Measurements from ENCODE around the gene SPSB3. TPM values are rescaled to one million over a fixed set of nuclear protein-coding genes. Genes with fewer than 3 reads are reported as not detected.

Gene SPSB3
- total and polyA plus RNA-seq, 2 of the 13 experiments (the other 11 are each of a cell fraction or from before 2014, with no cell fraction given): 13.2 to 21.9 TPM

DNA sequence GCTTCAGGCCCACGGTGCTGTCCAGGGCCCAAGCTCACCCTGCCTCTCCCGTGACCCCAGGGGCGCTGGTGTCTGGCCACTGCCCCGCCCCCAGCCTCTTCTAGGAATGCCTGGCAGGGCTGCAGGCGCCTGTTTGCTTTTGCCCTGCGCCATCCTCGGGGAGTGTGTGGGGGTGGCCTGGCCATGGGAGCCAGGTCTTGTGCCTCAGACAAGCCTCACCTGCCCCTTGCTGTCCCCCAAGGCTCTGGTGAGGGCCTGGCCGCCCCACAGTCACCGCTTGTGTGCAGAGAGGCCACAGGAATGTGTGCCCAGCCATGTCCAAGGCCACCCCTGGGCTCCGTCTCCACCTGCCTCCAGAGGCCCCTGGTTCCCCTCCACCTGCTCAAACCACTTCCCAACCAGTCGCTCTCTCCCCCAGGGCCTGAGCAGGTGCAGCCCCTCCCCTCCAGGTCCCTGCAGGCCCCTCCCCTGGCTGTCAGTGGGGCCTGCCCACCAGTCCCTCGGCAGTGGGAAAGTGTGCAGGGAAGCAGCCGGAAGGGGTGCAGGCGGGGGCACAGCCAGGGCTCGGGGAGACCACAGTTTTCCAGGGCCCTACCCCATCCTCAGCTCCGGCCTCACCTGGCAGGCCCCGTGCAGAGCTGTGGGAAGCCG is 12.0 kb upstream of the SPSB3 start (continued):
- peak; percentile 34 to 48; a peak in 3 of 4 replicates for TF ChIP-seq NR2F1 (CRISPR knock-in tag; IDR thresholded peaks at IDR 0.05)
- no peak for TF ChIP-seq MAFG (CRISPR knock-in tag; IDR thresholded peaks at IDR 0.05)
- TF ChIP-seq, protein P1, sequence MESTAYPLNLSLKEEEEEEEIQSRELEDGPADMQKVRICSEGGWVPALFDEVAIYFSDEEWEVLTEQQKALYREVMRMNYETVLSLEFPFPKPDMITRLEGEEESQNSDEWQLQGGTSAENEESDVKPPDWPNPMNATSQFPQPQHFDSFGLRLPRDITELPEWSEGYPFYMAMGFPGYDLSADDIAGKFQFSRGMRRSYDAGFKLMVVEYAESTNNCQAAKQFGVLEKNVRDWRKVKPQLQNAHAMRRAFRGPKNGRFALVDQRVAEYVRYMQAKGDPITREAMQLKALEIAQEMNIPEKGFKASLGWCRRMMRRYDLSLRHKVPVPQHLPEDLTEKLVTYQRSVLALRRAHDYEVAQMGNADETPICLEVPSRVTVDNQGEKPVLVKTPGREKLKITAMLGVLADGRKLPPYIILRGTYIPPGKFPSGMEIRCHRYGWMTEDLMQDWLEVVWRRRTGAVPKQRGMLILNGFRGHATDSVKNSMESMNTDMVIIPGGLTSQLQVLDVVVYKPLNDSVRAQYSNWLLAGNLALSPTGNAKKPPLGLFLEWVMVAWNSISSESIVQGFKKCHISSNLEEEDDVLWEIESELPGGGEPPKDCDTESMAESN (CRISPR knock-in tag; conservative IDR thresholded peaks at IDR 0.05): peak; percentile 52; the same call in 1 of the 2 replicates
- TF ChIP-seq, protein P2, sequence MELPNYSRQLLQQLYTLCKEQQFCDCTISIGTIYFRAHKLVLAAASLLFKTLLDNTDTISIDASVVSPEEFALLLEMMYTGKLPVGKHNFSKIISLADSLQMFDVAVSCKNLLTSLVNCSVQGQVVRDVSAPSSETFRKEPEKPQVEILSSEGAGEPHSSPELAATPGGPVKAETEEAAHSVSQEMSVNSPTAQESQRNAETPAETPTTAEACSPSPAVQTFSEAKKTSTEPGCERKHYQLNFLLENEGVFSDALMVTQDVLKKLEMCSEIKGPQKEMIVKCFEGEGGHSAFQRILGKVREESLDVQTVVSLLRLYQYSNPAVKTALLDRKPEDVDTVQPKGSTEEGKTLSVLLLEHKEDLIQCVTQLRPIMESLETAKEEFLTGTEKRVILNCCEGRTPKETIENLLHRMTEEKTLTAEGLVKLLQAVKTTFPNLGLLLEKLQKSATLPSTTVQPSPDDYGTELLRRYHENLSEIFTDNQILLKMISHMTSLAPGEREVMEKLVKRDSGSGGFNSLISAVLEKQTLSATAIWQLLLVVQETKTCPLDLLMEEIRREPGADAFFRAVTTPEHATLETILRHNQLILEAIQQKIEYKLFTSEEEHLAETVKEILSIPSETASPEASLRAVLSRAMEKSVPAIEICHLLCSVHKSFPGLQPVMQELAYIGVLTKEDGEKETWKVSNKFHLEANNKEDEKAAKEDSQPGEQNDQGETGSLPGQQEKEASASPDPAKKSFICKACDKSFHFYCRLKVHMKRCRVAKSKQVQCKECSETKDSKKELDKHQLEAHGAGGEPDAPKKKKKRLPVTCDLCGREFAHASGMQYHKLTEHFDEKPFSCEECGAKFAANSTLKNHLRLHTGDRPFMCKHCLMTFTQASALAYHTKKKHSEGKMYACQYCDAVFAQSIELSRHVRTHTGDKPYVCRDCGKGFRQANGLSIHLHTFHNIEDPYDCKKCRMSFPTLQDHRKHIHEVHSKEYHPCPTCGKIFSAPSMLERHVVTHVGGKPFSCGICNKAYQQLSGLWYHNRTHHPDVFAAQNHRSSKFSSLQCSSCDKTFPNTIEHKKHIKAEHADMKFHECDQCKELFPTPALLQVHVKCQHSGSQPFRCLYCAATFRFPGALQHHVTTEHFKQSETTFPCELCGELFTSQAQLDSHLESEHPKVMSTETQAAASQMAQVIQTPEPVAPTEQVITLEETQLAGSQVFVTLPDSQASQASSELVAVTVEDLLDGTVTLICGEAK (IDR thresholded peaks at IDR 0.05): no peak
- TF ChIP-seq, protein P2 (CRISPR knock-in tag; IDR thresholded peaks at IDR 0.05): no peak
- no peak for TF ChIP-seq ZNF543 (CRISPR knock-in tag; IDR thresholded peaks at IDR 0.05)
- TF ChIP-seq REPIN1 (CRISPR knock-in tag; IDR thresholded peaks at IDR 0.05; ENCODE audit: borderline replicate concordance, low read depth): peak; percentile 41; the same call in 1 of the 2 replicates
- TF ChIP-seq NPAS2 (CRISPR knock-in tag; IDR thresholded peaks at IDR 0.05; ENCODE audit: borderline replicate concordance): 0 out of 2 replicates have a peak, but pooled peaks have one; percentile 23
- peak; percentile 48; the same call in 1 of the 2 replicates for TF ChIP-seq CBX5 (CRISPR knock-in tag; IDR thresholded peaks at IDR 0.05; ENCODE audit: borderline replicate concordance)
- TF ChIP-seq ZBTB21 (CRISPR knock-in tag; IDR thresholded peaks at IDR 0.05): no peak
- no peak; the same call in 1 of the 2 replicates for TF ChIP-seq PPARG (CRISPR knock-in tag; conservative IDR thresholded peaks at IDR 0.05)
- TF ChIP-seq, protein P3, sequence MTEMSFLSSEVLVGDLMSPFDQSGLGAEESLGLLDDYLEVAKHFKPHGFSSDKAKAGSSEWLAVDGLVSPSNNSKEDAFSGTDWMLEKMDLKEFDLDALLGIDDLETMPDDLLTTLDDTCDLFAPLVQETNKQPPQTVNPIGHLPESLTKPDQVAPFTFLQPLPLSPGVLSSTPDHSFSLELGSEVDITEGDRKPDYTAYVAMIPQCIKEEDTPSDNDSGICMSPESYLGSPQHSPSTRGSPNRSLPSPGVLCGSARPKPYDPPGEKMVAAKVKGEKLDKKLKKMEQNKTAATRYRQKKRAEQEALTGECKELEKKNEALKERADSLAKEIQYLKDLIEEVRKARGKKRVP (CRISPR knock-in tag; IDR thresholded peaks at IDR 0.05): no peak
- TF ChIP-seq SSRP1 (CRISPR knock-in tag; IDR thresholded peaks at IDR 0.05): no peak
- TF ChIP-seq NFE2L1 (CRISPR knock-in tag; IDR thresholded peaks at IDR 0.05; ENCODE audit: borderline replicate concordance): no peak
- TF ChIP-seq ZNF781 (CRISPR knock-in tag; IDR thresholded peaks at IDR 0.05; ENCODE audit: borderline replicate concordance, not compliant biosample characterization): no peak
- no peak for TF ChIP-seq PAX8 (CRISPR knock-in tag; IDR thresholded peaks at IDR 0.05; ENCODE audit: borderline replicate concordance)
- peak; percentile 53; the same call in 1 of the 2 replicates for TF ChIP-seq HDAC2 (CRISPR knock-in tag; IDR thresholded peaks at IDR 0.05)

Data from HepG2 (cell line).